GM12891 (cell line): ENCODE measurements around the gene HS3ST4.

ENCODE experiments used
- DNase-seq: peaks from one replicate; pipeline ENCODE4 v3.0.0; 2011; ENCODE audit warnings: low spot score; ENCODE audit not compliant: insufficient read length
- FAIRE-seq: peaks from 2 replicates; lab custom pipeline; 2011; peaks lifted over from hg19 to GRCh38; lab: Jason Lieb, UNC
- PAX5 ChIP-seq: IDR thresholded peaks from 2 replicates; pipeline ENCODE4 v1.6.1; 2011; ENCODE audit warnings: low read length, moderate library complexity, mild to moderate bottlenecking; ENCODE audit not compliant: insufficient read depth, severe bottlenecking
- POLR2A ChIP-seq: IDR thresholded peaks from 2 replicates; pipeline ENCODE4 v1.6.1; 2011; ENCODE audit warnings: low read depth, low read length, control low read depth
- POLR2AphosphoS5 ChIP-seq: IDR thresholded peaks from 2 replicates; pipeline ENCODE4 v1.6.1; 2011; ENCODE audit warnings: low read depth, low read length, control low read depth
- POU2F2 ChIP-seq: IDR thresholded peaks from 2 replicates; pipeline ENCODE4 v1.6.1; 2011; ENCODE audit warnings: low read depth, mild to moderate bottlenecking, control low read depth, low read length, moderate library complexity
- SPI1 ChIP-seq: IDR thresholded peaks from 2 replicates; pipeline ENCODE4 v1.6.1; 2011; ENCODE audit warnings: low read depth, low read length, control low read depth
- TAF1 ChIP-seq: IDR thresholded peaks from 2 replicates; pipeline ENCODE4 v1.6.1; 2011; ENCODE audit warnings: low read depth, low read length, control low read depth

Gene HS3ST4

DNA sequence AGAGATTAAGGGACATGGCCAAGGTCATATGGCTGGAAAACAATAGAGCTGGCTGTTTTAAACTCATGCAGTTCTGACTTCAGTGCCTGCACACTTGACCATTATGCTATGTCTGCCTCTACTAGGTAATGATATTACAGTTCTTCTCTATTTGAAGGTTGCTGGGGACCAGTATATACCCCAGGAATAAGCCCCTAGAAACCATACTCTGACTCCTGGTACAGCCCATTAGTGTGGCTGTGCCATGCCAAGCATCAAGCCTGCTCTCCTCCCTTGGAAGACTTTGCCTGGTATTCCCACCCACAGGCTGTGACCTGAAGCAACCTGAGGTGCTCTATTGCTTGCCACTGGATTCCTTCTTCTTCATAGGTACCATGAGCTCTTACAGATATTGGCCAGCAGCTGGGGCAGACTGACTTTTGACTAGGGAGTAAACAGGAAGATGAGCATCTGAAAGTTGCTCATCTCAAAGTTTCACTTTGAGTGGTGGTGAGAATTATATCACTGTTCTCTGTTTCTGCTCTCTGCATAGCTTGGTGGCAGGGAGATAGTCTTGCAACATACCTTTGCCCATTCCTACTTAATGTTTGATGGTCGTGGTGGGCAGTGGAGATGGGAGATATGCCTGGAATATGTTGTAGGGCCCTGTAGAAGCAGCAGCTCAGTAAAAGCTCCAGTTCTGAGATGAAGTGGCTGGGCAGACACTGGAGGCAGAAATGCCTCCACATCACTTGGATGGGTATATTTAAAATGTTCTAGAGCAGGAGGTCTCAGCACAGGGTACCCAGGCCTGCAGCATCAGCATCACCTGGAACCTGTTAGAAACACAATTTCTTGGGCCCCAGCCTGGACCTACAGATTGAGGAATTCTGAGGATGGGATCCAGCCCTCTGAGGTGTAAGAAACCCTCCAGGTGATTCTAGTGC lies 274.7 kb downstream of the HS3ST4 start:
- DNase-seq, result peak; percentile 5
- no peak for TF ChIP-seq SPI1
- FAIRE-seq, result no peak

DNA sequence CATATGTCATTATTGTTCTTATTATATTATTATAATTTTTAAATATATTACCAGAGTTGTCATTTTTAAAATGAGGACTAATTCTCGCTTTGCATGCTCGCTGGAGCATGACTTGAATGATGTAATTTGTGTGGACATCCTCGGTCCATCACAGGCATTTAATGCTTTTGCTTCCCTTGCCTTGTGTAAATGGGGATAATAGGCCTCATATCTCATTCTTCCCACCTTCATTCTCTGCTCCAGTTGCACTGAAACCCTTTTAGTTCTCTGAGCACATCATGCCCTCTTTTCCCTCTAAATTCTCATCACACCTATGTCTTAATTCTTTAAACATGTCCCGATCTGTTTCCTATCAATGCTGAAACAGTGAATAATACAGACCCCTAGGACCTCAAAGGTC lies 285.4 kb downstream of the HS3ST4 start:
- TF ChIP-seq POU2F2, result no peak
- no peak for TF ChIP-seq TAF1
- no peak for TF ChIP-seq POLR2AphosphoS5
- TF ChIP-seq PAX5, result no peak
- TF ChIP-seq POLR2A, result no peak
- FAIRE-seq (no peak), DNase-seq (no peak)

DNA sequence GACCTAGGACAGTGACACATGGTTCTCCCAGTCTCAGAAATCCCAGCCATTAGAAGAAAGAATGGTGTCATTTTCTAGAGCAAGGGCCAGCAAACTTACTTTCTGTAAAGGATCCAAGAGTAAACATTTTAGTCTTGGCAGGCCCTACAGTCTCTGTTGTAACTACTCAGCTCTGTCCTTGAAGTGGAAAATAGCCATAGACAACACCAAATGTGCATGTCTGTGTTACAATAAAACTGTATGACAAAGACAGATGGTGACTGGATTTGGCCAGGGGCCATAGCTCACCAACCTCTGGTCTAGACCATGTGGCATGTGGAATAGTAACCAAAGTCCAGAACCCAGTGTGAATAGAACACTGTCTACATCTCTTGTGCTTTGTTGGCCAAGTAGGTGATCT lies 286.5 kb downstream of the HS3ST4 start:
- DNase-seq (no peak), FAIRE-seq (no peak)
- TF ChIP-seq SPI1, result no peak
- no peak for TF ChIP-seq TAF1
- no peak for TF ChIP-seq POU2F2
- TF ChIP-seq POLR2AphosphoS5, result no peak
- TF ChIP-seq PAX5, result no peak
- no peak for TF ChIP-seq POLR2A

DNA sequence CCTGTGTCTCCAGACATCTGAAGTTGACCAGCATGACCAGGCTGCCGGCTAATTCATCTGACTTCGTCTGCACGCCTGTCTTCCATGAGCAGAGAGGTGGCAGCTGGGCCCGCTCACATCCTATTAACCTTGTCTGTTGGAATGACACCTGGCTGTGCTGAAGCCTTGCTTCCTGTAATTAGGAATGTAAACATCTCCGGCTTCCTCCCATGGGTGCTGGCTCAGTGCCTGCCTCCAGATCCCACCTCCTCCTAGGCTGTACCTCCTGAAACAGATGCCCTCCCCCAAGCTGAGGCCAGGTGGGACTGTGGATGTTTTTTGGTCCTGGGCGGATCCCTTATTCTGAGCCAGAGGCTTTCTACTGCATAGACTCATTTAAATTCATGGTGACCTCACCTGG lies 296.3 kb downstream of the HS3ST4 start:
- FAIRE-seq (no peak), DNase-seq (no peak)
- TF ChIP-seq POLR2A (no peak), POU2F2 (no peak)

DNA sequence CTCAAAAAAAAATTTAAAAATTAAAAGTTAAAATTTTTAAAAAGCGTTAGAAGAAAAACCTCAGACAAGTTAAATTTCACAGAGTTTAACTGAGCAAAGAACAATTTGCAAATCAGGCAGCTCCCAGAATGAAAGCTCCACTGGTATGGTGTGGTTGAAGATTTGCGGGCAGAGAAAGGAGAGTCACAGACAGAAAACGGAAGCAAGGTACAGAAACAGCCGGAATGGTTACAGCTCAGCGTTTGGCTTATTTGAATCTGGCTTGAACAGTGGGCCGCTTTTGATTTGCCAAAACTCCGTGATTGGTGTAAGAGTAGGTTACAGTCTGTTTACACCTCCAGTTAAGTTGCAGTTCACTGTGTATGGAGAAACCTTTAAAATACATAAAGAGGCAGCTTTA lies 297.1 kb downstream of the HS3ST4 start:
- DNase-seq, result no peak
- FAIRE-seq, result no peak
- TF ChIP-seq POLR2AphosphoS5, result no peak
- TF ChIP-seq POLR2A, result no peak
- no peak for TF ChIP-seq POU2F2
- TF ChIP-seq SPI1, result no peak
- no peak for TF ChIP-seq TAF1
- TF ChIP-seq PAX5, result no peak

DNA sequence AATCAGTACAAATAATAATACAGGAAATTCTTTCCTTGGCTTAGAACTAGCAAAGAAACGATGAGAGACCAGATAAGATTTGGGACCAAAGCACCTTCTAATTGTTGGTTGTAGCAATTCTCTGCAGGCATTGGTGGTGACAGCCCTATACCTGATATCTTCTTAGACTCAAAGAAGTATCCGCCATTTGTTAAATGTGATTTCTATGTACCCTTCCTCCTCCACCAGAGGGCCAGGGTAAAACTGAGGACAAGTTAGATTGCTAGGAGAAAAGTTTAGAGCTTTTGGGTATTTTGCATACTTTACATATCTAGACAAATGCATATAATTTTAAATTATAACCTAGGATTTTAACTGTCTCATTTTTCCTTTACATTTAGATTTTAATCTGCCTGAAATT lies 304.3 kb downstream of the HS3ST4 start:
- no peak for DNase-seq
- FAIRE-seq, result no peak
- TF ChIP-seq PAX5 (no peak), POLR2AphosphoS5 (no peak), POU2F2 (no peak), TAF1 (no peak), POLR2A (no peak), SPI1 (no peak)

DNA sequence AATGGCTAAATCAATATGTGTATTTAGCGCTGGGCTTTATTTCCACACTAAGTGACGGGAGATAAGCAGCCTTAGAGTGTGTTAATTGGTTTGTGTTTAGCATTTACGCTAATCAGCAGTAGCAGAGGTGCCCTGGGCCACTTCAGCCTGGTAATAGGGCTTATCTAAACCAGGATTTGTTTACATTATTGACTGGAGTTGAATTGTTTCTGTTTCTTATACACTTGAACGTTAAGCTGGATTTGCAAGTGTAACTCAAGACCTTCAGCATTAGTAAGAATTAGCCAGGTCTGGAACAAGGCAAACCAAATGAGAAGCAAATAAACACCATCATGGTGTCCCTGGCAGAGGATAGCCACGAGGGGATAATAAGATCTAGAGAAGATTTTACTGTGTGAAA lies 313.6 kb downstream of the HS3ST4 start:
- TF ChIP-seq POLR2A (no peak), TAF1 (no peak), PAX5 (no peak), POU2F2 (no peak), SPI1 (no peak), POLR2AphosphoS5 (no peak)
- FAIRE-seq, result no peak
- no peak for DNase-seq

DNA sequence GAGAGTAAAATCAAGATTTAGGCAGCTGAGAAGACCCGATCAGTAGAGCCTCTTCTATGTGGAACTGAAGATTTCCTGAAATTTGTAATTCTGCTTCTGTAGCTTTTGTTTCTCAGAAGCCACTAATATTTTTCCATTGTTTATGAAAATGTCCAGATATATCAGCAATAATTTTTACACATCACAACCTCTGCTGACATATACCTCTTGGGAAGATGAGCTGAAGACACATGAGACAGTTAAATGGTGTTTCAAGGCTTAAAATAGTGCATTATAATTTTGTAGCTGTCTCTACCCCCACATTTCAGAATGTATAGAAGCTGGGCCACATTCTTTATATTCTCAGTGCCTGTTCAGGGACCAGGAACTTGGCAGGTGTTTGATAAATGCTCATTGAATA lies 320.6 kb downstream of the HS3ST4 start:
- FAIRE-seq, result no peak
- TF ChIP-seq POLR2A (no peak), SPI1 (no peak), POLR2AphosphoS5 (no peak), POU2F2 (no peak), PAX5 (no peak), TAF1 (no peak)

DNA sequence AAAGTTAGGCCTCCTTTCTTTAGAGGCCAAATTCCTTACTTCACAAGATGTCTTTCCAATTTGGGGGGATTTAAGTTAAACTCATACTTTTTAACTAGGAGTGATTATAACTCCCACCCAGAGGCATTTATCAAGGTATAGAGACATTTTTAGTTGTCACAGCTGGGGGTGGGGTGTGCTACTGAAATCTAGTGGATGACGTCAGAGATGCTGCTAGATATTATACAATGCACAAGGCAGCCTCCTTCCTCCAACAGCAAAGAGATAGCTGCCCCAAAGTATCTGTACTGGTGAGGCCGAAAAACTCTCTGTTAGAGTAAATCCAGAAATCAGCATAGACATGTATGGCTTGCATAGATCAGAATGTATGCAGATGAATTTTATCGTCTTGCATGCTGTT lies 324.0 kb downstream of the HS3ST4 start:
- no peak for TF ChIP-seq SPI1
- TF ChIP-seq TAF1, result no peak
- no peak for TF ChIP-seq POLR2AphosphoS5
- TF ChIP-seq PAX5, result no peak
- TF ChIP-seq POU2F2, result no peak
- no peak for TF ChIP-seq POLR2A
- FAIRE-seq (no peak), DNase-seq (no peak)

More for the DNA sequence above, 320.6 kb downstream of the HS3ST4 start:
- DNase-seq, result no peak

DNA sequence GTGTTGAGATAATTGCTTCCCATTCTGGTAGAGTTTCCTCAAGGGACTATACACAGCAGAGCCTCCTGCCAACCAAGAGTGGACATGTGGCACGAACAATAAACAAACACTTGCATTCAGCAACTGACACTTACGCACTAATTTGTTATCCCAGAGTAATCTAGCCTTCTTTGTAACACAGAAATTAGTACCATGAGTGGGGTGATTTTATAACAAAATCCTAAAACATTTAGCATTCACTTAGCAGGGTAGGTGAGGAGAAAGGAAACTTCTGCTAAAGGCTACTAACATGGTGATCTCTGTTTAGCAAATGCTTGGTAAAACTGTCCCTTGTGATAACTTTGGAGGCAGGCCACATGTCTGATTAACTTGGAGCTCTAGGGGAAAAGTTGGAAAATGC lies 325.2 kb downstream of the HS3ST4 start:
- DNase-seq (no peak), FAIRE-seq (no peak)
- no peak for TF ChIP-seq SPI1
- no peak for TF ChIP-seq TAF1
- no peak for TF ChIP-seq PAX5
